DMS153 treated with DMSO at 0.1 percent for 48 hours (cell line): Measurements from ENCODE around the gene HRH2.
"Not testable (repeated sequence)": the region's sequence is repeated elsewhere in the genome, so short reads cannot be mapped to it uniquely, and the experiment has no call there.

Source experiments
- DNase-seq: peaks from one replicate; lab custom pipeline; 2025; ENCODE audit not compliant: unreplicated experiment; lab: John Stamatoyannopoulos, UW

HRH2 gene

GRCh38 chr5:175711472-175712312 lies 53.8 kb downstream of the HRH2 start:
- DNase-seq = no peak

- no peak for DNase-seq
Measured at GRCh38 chr5:175712313-175712680, 54.4 kb downstream of the HRH2 start.

GRCh38 chr5:175712681-175713085 lies 54.8 kb downstream of the HRH2 start:
- DNase-seq = no peak

- DNase-seq = no peak
Measured at GRCh38 chr5:175713930-175714329, 56.1 kb downstream of the HRH2 start.

- DNase-seq = no peak
Measured at GRCh38 chr5:175714479-175715085, 56.7 kb downstream of the HRH2 start.

- DNase-seq = no peak
Measured at GRCh38 chr5:175715627-175716522, 58.0 kb downstream of the HRH2 start.

- no peak for DNase-seq
Measured at GRCh38 chr5:175717837-175718236, 60.0 kb downstream of the HRH2 start.

- no peak for DNase-seq
Measured at GRCh38 chr5:175718401-175719108, 60.7 kb downstream of the HRH2 start.

GRCh38 chr5:175719109-175719432 lies 61.2 kb downstream of the HRH2 start:
- not testable (repeated sequence) for DNase-seq

- DNase-seq = no peak
Measured at GRCh38 chr5:175724314-175725275, 66.7 kb downstream of the HRH2 start.

- no peak for DNase-seq
Measured at GRCh38 chr5:175728316-175728715, 70.4 kb downstream of the HRH2 start.

GRCh38 chr5:175728885-175729828 lies 71.3 kb downstream of the HRH2 start:
- no peak for DNase-seq

GRCh38 chr5:175729829-175730277 lies 72.0 kb downstream of the HRH2 start:
- peak; percentile 47 for DNase-seq

GRCh38 chr5:175731172-175731571 lies 73.3 kb downstream of the HRH2 start:
- DNase-seq = no peak

GRCh38 chr5:175731756-175732465 lies 74.0 kb downstream of the HRH2 start:
- no peak for DNase-seq

- no peak for DNase-seq
Measured at GRCh38 chr5:175733017-175733416, 75.1 kb downstream of the HRH2 start.

- no peak for DNase-seq
Measured at GRCh38 chr5:175734016-175734415, 76.1 kb downstream of the HRH2 start.

GRCh38 chr5:175734501-175734900 lies 76.6 kb downstream of the HRH2 start:
- no peak for DNase-seq
